Aorta (tissue), 5 donors: ENCODE data around the gene SPATA21. TPM values are rescaled to one million over a fixed set of nuclear protein-coding genes. Genes with fewer than 3 reads are reported as not detected.

Source experiments
- ATAC-seq: fragments of 200-7000 bp; cut with Tn5 transposase; one replicate; pipeline ENCODE4 v1.9.1; 2022; ENCODE audit warnings: moderate library complexity; ENCODE audit not compliant: low FRiP score
- DNase-seq, 2 donors: peaks; one replicate each; pipeline ENCODE4 v3.0.0-alpha.2; 2020
- H3K27ac ChIP-seq, 2 donors: one replicate each; pipeline ENCODE4 v1.5.1; 2013; ENCODE audit warnings: low read length in 2 of 2, mild to moderate bottlenecking in 2 of 2, moderate library complexity in 2 of 2, control low read depth in 1 of 2, inconsistent platforms in 1 of 2, low read depth in 1 of 2
- H3K27me3 ChIP-seq, 2 donors: one replicate each; pipeline ENCODE4 v1.6.1; 2013; ENCODE audit warnings: control low read depth in 1 of 2, low read length in 1 of 2, mild to moderate bottlenecking in 1 of 2, moderate library complexity in 1 of 2; ENCODE audit not compliant: insufficient read depth in 2 of 2, control insufficient read depth in 1 of 2
- H3K36me3 ChIP-seq, 2 donors: one replicate each; pipeline ENCODE4 v1.6.1; 2013; ENCODE audit warnings: control low read depth in 1 of 2, low read length in 1 of 2, mild to moderate bottlenecking in 1 of 2; ENCODE audit not compliant: insufficient read depth in 2 of 2, control insufficient read depth in 1 of 2
- H3K4me1 ChIP-seq, 2 donors: one replicate each; pipeline ENCODE4 v1.6.1; 2013; ENCODE audit warnings: low read length in 2 of 2, control low read depth in 1 of 2, mild to moderate bottlenecking in 1 of 2, moderate library complexity in 1 of 2; ENCODE audit not compliant: insufficient read depth in 2 of 2, control insufficient read depth in 1 of 2
- H3K4me3 ChIP-seq, 2 donors: one replicate each; pipeline ENCODE4 v1.5.1; 2013; ENCODE audit warnings: low read length in 2 of 2, control low read depth in 1 of 2, mild to moderate bottlenecking in 1 of 2
- H3K9me3 ChIP-seq: one replicate; pipeline ENCODE4 v1.6.1; 2013; ENCODE audit warnings: mild to moderate bottlenecking, low read length; ENCODE audit not compliant: control insufficient read depth
- WGBS, 2 donors: extraction: QIAGEN DNeasy Blood & Tissue Kit; methylation state at CpG; one replicate each; pipeline ENCODE4 v1.1.7; 2013; 5-methylcytosine and 5-hydroxymethylcytosine counted together
- intact Hi-C, 2 donors: fragments of 100-400 bp; cut with DNase I; formaldehyde crosslinking; loops; one replicate each; pipeline versions ENCODE4 v1.14.2 to v1.15.0; 2022
- polyA plus RNA-seq, 2 donors: library from polyadenylated mRNA; stranded (reverse); fragments of 200-250 nt; gene quantifications; one replicate each; pipeline ENCODE4 v1.2.3, GENCODE V29; 2013
- total RNA-seq, 2 donors: library from RNA; stranded (reverse); fragmentation: NEBNext Ultra II Directional; extraction: Animal tissue kit (Norgen Biotek cat#: 25700); gene quantifications; one replicate each; pipeline ENCODE4 v1.2.1, GENCODE V29; 2021
- donor health status: healthy with polysubstance abuse.
- donor health status: Bipolar disorder and iron deficiency.
- donor health status: DM: no; HTN: no; CAD: no.
- donor health status: DM: no; HTN: no; CAD: no.
- donor health status: DM: yes; HTN: yes; CAD: no.

The SPATA21 gene
- total and polyA plus RNA-seq, 4 donors = 0.33 to 0.38 TPM; not detected in 2

- no peak for DNase-seq
- no peaks in the 10 kb centered on the region for H3K9me3 ChIP-seq
- no peaks in the 10 kb centered on the region for H3K27me3 ChIP-seq
- WGBS, 2 donors = 74 to 85% methylated on average over 5 of the region's 5 CpGs
- peaks cover 0 to 6% of the 10 kb centered on the region in 2 donors for H3K36me3 ChIP-seq
- no peak overlapping the region for H3K27ac ChIP-seq
- no peak for ATAC-seq
- H3K4me1 ChIP-seq = no peaks in the 10 kb centered on the region
- intact Hi-C loops = no loop called here
- no peak overlapping the region for H3K4me3 ChIP-seq
Measured at GRCh38 chr1:16398371-16398953, 38.8 kb downstream of the SPATA21 start.

- ATAC-seq = no peak
- peaks cover 0 to 6% of the 10 kb centered on the region in 2 donors for H3K36me3 ChIP-seq
- peaks cover 0 to under 1% of the 10 kb centered on the region in 2 donors for H3K4me1 ChIP-seq
- no peaks in the 10 kb centered on the region for H3K27me3 ChIP-seq
- no peak overlapping the region for H3K27ac ChIP-seq
- no peaks in the 10 kb centered on the region for H3K9me3 ChIP-seq
- no peak overlapping the region for H3K4me3 ChIP-seq
- 57% methylated on average over 5 of the region's 5 CpGs for WGBS, 2 donors
- DNase-seq = peak in 1 of 2 donors; percentile 54
- intact Hi-C loops = no loop called here
Measured at GRCh38 chr1:16397120-16397519, 40.1 kb downstream of the SPATA21 start.

DNA sequence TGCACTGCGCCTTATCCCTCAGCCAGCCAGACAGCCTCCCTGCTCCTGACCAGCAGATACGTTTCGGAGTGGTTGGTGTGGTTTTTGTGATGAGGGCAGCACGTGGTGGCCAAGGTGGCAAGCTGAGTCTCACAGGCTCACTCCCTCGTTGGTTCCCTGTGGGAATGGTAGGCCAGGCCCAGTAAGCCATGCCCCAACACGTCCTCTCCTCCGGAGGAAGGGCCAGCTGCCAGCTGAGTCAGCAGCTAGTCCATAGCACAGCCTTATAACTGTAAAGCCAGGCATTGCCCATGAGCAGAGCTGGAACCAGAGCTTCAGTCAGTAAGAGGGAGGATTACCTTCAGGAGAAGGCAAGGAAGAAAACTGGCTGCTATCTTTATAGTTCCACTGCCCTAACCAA is 40.6 kb downstream of the SPATA21 start:
- H3K4me3 ChIP-seq = no peak overlapping the region

GRCh38 chr1:16394977-16395376 is 42.2 kb downstream of the SPATA21 start:
- Histone ChIP-seq H3K4me3 (no peak overlapping the region), H3K27me3 (no peaks in the 10 kb centered on the region), H3K27ac (no peak overlapping the region), H3K9me3 (no peaks in the 10 kb centered on the region), H3K36me3 (peaks cover 0 to 6% of the 10 kb centered on the region in 2 donors), H3K4me1 (peaks cover 0 to 3% of the 10 kb centered on the region in 2 donors)
- ATAC-seq (no peak), DNase-seq (no peak)
- intact Hi-C loops = no loop called here
- 91% methylated on average over 13 of the region's 13 CpGs for WGBS, 2 donors

More for the DNA sequence above, 40.6 kb downstream of the SPATA21 start:
- H3K4me1 ChIP-seq = peaks cover 0 to 3% of the 10 kb centered on the region in 2 donors
- H3K9me3 ChIP-seq = no peaks in the 10 kb centered on the region
- ATAC-seq (no peak), DNase-seq (peak in 1 of 2 donors; percentile 82)
- peak overlapping the region in 1 of 2 donors; percentile 16 for H3K27ac ChIP-seq
- WGBS, 2 donors = 34 to 40% methylated on average over 7 of the region's 7 CpGs
- intact Hi-C loops = no loop called here
- H3K36me3 ChIP-seq = peaks cover 0 to 6% of the 10 kb centered on the region in 2 donors
- H3K27me3 ChIP-seq = no peaks in the 10 kb centered on the region

GRCh38 chr1:16393570-16394521 is 43.4 kb downstream of the SPATA21 start:
- H3K27ac ChIP-seq = no peak overlapping the region
- 60 to 65% methylated on average over 10 of the region's 10 CpGs for WGBS, 2 donors
- no peaks in the 10 kb centered on the region for H3K9me3 ChIP-seq
- intact Hi-C loops = no loop called here
- H3K4me3 ChIP-seq = no peak overlapping the region
- peaks cover 0 to 6% of the 10 kb centered on the region in 2 donors for H3K36me3 ChIP-seq
- ATAC-seq = no peak
- H3K4me1 ChIP-seq = peaks cover 0 to 3% of the 10 kb centered on the region in 2 donors
- DNase-seq = peak in 1 of 2 donors; percentile 64
- H3K27me3 ChIP-seq = no peaks in the 10 kb centered on the region

DNA sequence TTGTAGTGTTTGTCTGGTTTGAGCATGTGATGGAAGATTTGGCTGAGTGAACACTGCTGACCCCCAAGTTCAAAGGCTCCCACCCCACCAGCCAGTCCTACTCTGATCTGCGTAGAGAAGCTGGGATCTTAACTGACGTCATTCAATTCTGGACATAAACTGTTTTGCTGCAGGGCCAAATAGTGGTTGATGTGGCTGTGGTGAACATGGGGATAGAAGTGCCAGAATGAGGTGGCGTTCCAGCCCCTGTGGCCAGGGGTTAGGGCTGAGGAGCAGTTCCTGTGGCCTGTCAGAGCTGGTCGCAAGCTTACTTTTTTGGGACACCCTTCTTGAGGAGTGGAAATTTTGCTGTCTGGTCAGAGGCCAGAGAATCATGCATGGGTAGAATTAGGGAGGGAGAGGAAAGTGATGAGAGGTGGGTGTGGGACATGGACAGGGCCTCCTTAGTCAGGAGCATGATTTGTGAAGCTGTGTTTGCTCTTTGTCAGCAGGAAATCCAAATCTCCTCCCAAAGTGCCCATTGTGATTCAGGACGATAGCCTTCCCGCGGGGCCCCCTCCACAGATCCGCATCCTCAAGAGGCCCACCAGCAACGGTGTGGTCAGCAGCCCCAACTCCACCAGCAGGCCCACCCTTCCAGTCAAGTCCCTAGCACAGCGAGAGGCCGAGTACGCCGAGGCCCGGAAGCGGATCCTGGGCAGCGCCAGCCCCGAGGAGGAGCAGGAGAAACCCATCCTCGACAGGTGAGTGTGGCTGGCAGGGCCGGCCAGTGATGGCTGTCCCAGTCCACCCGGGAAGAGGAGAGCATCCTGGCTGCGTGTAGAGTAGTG is 44.3 kb downstream of the SPATA21 start:
- intact Hi-C loops = no loop called here
- peaks cover 0 to 6% of the 10 kb centered on the region in 2 donors for H3K36me3 ChIP-seq

DNA sequence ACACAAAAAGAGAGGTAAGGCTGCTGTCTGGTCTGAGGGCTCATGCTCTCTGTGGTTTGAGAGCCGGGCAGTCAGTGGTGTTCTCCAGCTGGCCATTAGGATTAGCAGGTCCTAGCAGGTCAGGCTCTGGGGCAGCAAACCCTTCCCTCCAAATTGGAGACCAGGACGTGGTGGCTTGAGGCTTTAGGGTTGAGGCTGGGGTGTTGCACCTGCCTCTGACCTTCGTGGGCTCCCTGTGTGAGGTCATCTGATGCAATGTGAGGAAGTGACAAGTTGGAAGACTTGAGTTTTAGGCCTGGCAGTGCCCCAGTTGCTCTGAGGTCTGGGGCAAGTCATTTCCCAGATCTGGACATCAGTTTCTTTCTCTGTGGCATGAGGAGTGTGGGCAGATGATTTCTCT is 45.8 kb downstream of the SPATA21 start:
- Histone ChIP-seq H3K4me1 (peaks cover 6 to 7% of the 10 kb centered on the region in 2 donors), H3K27me3 (no peaks in the 10 kb centered on the region), H3K9me3 (no peaks in the 10 kb centered on the region), H3K36me3 (peaks cover 0 to 3% of the 10 kb centered on the region in 2 donors), H3K4me3 (no peak overlapping the region), H3K27ac (no peak overlapping the region)
- ATAC-seq = no peak
- intact Hi-C loops = no loop called here
- 70 to 73% methylated on average over 3 of the region's 3 CpGs for WGBS, 2 donors
- no peak for DNase-seq

More for the DNA sequence above, 44.3 kb downstream of the SPATA21 start:
- no peak for DNase-seq
- no peak overlapping the region for H3K27ac ChIP-seq
- WGBS, 2 donors = 54 to 55% methylated on average over 21 of the region's 21 CpGs
- no peaks in the 10 kb centered on the region for H3K27me3 ChIP-seq
- H3K4me1 ChIP-seq = peaks cover 0 to 3% of the 10 kb centered on the region in 2 donors
- H3K9me3 ChIP-seq = no peaks in the 10 kb centered on the region
- no peak for ATAC-seq
- no peak overlapping the region for H3K4me3 ChIP-seq
